Bronchial epithelial cell (primary cell): ENCODE results near the gene APBA3. TPM values are rescaled to one million over a fixed set of nuclear protein-coding genes. Genes with fewer than 3 reads are reported as not detected.

ENCODE experiments used
- DNase-seq: peaks from one replicate; pipeline ENCODE4 v3.0.0-alpha.2; 2010; ENCODE audit warnings: low read depth
- FAIRE-seq: peaks from 2 replicates; lab custom pipeline; 2011; peaks lifted over from hg19 to GRCh38; lab: Jason Lieb, UNC
- H3K27me3 ChIP-seq: 2 replicates; pipeline ENCODE4 v1.5.1; 2011; ENCODE audit warnings: low read length; ENCODE audit not compliant: control insufficient read depth, insufficient read depth
- H3K36me3 ChIP-seq: 2 replicates; pipeline ENCODE4 v1.5.1; 2011; ENCODE audit warnings: low read length; ENCODE audit not compliant: control insufficient read depth, insufficient read depth
- H3K4me3 ChIP-seq: 2 replicates; pipeline ENCODE4 v1.5.1; 2011; ENCODE audit warnings: mild to moderate bottlenecking, low read depth, low read length, control low read depth
- CTCF ChIP-seq: IDR thresholded peaks from 2 replicates; pipeline ENCODE4 v1.5.1; 2011; ENCODE audit warnings: mild to moderate bottlenecking, moderate library complexity, low read length, control low read depth, inconsistent platforms; ENCODE audit not compliant: insufficient read depth, severe bottlenecking
- total RNA-seq: library from RNA; depleted of rRNA; stranded (reverse); fragments of >200 nt; gene quantifications from 2 replicates; pipeline ENCODE4 v1.2.1, GENCODE V29; 2014

APBA3 gene
- total RNA-seq, 1 donor from 2014 or later: 11.3 TPM

DNA sequence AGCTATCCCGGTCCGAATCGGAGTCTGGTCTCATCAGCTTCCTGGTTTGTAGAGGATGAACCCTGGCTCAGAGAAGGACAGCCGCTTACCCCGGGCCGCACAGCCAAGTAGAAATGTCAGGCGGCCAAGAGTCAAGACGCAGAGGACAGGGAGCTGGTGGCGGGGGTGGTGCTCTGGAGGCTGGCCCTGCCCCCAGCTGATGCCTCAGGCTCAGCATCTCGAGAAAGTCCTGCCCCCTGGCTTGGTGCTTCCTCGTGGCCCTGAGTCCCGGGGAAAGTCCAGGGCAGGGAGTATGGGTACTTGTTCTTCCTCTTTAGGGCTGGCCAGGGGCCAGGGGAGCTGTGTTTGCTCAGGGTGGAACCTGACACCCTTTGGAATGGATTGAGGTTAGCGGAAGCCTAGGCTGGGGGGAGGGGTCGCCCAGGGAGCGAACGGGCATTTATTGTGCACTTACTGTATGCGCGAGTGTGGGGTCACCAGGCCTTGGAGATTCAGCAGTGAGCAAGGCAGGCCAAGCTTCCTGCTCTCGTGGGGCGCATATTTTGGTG, 51.2 kb downstream of the APBA3 start:
- no peak overlapping the region for H3K4me3 ChIP-seq
- no peak for TF ChIP-seq CTCF
- DNase-seq (peak; percentile 59), FAIRE-seq (no peak)
- H3K27me3 ChIP-seq: peaks cover 3% of the 10 kb centered on the region
- H3K36me3 ChIP-seq: no peaks in the 10 kb centered on the region

DNA sequence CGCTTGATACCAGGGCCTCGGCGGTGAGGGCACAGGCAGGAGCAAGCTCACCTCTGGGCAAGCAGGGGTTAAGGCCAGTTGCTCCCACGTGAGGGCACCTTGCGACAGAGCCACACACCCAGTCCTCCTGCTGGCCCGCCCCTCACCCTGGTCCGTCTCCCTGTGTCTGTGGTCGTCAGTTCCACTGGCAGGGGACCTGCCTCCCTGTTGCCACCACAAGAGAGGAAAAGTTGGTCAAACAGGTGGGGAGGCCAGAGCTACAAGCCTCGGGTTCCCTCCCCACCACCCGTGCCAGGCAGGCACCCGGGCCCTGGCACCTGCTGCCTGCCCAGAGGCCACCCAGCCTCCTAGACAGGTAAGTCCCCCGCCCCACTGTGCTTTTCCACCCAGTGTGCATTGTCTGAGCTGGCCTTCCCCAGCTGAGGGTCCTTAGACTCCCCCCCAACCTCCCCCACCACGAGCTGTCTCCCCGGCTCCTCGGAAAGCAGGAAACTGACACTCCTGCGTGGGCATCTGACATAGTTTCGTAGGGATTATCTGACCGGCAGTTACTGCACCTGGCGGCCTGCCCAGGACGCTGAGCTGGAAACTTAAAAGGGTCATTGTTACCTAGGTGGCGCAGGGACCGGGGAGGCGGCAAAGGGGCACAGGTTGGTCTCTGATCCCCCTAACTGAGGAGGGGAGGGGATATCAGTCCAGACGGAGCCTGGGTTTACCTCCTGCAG, 53.1 kb downstream of the APBA3 start, which contains the start of gene TJP3:
TSS of gene TJP3 (plus strand) at position 178 of the 725 bp plus-strand sequence. CDS start 20,049 bp downstream, outside the sequence.
- TF ChIP-seq CTCF: no peak
- peaks cover 3% of the 10 kb centered on the region for H3K27me3 ChIP-seq
- FAIRE-seq: no peak
- peak within 1 kb of the TSS; percentile 11 for H3K4me3 ChIP-seq
- H3K36me3 ChIP-seq: no peaks in the 10 kb centered on the region
- DNase-seq: peak; percentile 30

- no peaks in the 10 kb centered on the region for H3K36me3 ChIP-seq
- TF ChIP-seq CTCF: no peak
- DNase-seq: no peak
- no peak for FAIRE-seq
- H3K27me3 ChIP-seq: peaks cover 3% of the 10 kb centered on the region
- H3K4me3 ChIP-seq: no peak overlapping the region
These were observed 53.7 kb downstream of the APBA3 start for GRCh38 chr19:3707868-3708206.

- H3K4me3 ChIP-seq: no peak overlapping the region
- no peak for TF ChIP-seq CTCF
- FAIRE-seq: peak; percentile 18
These were observed 60.3 kb downstream of the APBA3 start for GRCh38 chr19:3701200-3701599.

More at GRCh38 chr19:3701200-3701599, 60.3 kb downstream of the APBA3 start:
- H3K36me3 ChIP-seq: no peaks in the 10 kb centered on the region
- no peaks in the 10 kb centered on the region for H3K27me3 ChIP-seq
- no peak for DNase-seq

Other genes with a start within 250 kb of the APBA3 start
- gene TEKTIP1, start 222.5 kb downstream of the APBA3 start, total RNA-seq: not detected in 2 replicates
- gene MFSD12, start 204.1 kb downstream of the APBA3 start, total RNA-seq: 46.3 and 59.1 TPM in 2 replicates
- 37.4 and 48.3 TPM in 2 replicates for gene HMG20B, start 188.7 kb downstream of the APBA3 start, total RNA-seq
- not detected in 2 replicates for gene GIPC3, start 176.2 kb downstream of the APBA3 start, total RNA-seq
- gene TBXA2R, start 154.8 kb downstream of the APBA3 start, total RNA-seq: not detected in 2 replicates
- 30.2 and 30.3 TPM in 2 replicates for gene CACTIN, start 134.9 kb downstream of the APBA3 start, total RNA-seq
- 6.3 and 6.9 TPM in 2 replicates for gene PIP5K1C, start 61.2 kb downstream of the APBA3 start, total RNA-seq
- gene TJP3, start 53.3 kb downstream of the APBA3 start, total RNA-seq: 2.1 and 5.0 TPM in 2 replicates
- 84.8 and 87.3 TPM in 2 replicates for gene MRPL54, start 990 bp upstream of the APBA3 start, total RNA-seq
- not detected in 2 replicates for gene RAX2, start 10.5 kb upstream of the APBA3 start, total RNA-seq
- gene MATK, start 24.7 kb upstream of the APBA3 start, total RNA-seq: not detected in 2 replicates
- not detected in 2 replicates for gene ZFR2, start 107.3 kb upstream of the APBA3 start, total RNA-seq
- not detected in 2 replicates for gene ATCAY, start 119.0 kb upstream of the APBA3 start, total RNA-seq
- not detected in 2 replicates for gene NMRK2, start 171.4 kb upstream of the APBA3 start, total RNA-seq
- 105 and 128 TPM in 2 replicates for gene DAPK3, start 209.4 kb upstream of the APBA3 start, total RNA-seq
- 3,055 and 4,680 TPM in 2 replicates for gene EEF2, start 223.8 kb upstream of the APBA3 start, total RNA-seq
- gene PIAS4, start 246.0 kb upstream of the APBA3 start, total RNA-seq: 10.0 and 24.2 TPM in 2 replicates